DND-41 (cell line): ENCODE data around the gene MCF2L.

Experiments used
- ATAC-seq: fragments of 200-7000 bp; cut with Tn5 transposase; 3 replicates; pipeline ENCODE4 v1.9.1; 2021; ENCODE audit warnings: low read depth; ENCODE audit not compliant: insufficient read depth
- DNase-seq: peaks from one replicate; pipeline ENCODE4 v3.0.0-alpha.2; 2020
- H2AFZ ChIP-seq: 2 replicates; pipeline ENCODE4 v1.6.0; 2012; ENCODE audit warnings: low read depth, low read length
- H3K27ac ChIP-seq: 2 replicates; pipeline ENCODE4 v1.5.1; 2012; ENCODE audit warnings: low read length, inconsistent platforms
- H3K27me3 ChIP-seq: fragments of 200-600 bp; sonication (generic); 2 replicates; pipeline ENCODE4 v1.6.0; 2012; ENCODE audit warnings: low read length, mild to moderate bottlenecking, inconsistent platforms; ENCODE audit not compliant: insufficient read depth, poor library complexity
- H3K36me3 ChIP-seq: 2 replicates; pipeline ENCODE4 v1.5.1; 2012; ENCODE audit warnings: low read length, inconsistent platforms; ENCODE audit not compliant: insufficient read depth
- H3K4me1 ChIP-seq: 2 replicates; pipeline ENCODE4 v1.5.1; 2012; ENCODE audit warnings: mild to moderate bottlenecking, low read length; ENCODE audit not compliant: insufficient read depth
- H3K4me2 ChIP-seq: 2 replicates; pipeline ENCODE4 v1.6.0; 2012; ENCODE audit warnings: mild to moderate bottlenecking, moderate library complexity, low read length, inconsistent platforms; ENCODE audit not compliant: insufficient read depth
- H3K4me3 ChIP-seq, 2 experiments: fragments of 200-600 bp in 1 of 2; shearing (Covaris generic) in 1 of 2; 2 replicates each; pipeline ENCODE4 v1.5.1; 2012 to 2016; ENCODE audit warnings: inconsistent platforms in 2 of 2, low read length in 2 of 2, mild to moderate bottlenecking in 2 of 2, low read depth in 1 of 2, moderate library complexity in 1 of 2
- H3K79me2 ChIP-seq: 2 replicates; pipeline ENCODE4 v1.6.0; 2012; ENCODE audit warnings: low read length, inconsistent platforms; ENCODE audit not compliant: insufficient read depth
- H3K9ac ChIP-seq: 2 replicates; pipeline ENCODE4 v1.6.0; 2012; ENCODE audit warnings: low read depth, mild to moderate bottlenecking, inconsistent platforms, low read length, moderate library complexity
- H3K9me3 ChIP-seq: 2 replicates; pipeline ENCODE4 v1.5.1; 2012; ENCODE audit warnings: low read length, moderate library complexity, mild to moderate bottlenecking, inconsistent platforms; ENCODE audit not compliant: insufficient read depth, severe bottlenecking
- H4K20me1 ChIP-seq: 2 replicates; pipeline ENCODE4 v1.6.0; 2012; ENCODE audit warnings: low read length; ENCODE audit not compliant: insufficient read depth
- EZH2 ChIP-seq: IDR thresholded peaks from 3 replicates; pipeline ENCODE4 v1.6.1; 2012; ENCODE audit warnings: borderline replicate concordance, low read depth, mild to moderate bottlenecking, moderate library complexity, low read length, inconsistent platforms; ENCODE audit not compliant: severe bottlenecking
- TF ChIP-seq, protein P1 (sequence below): IDR thresholded peaks from 2 replicates; pipeline ENCODE4 v1.5.1; 2012; ENCODE audit warnings: borderline replicate concordance, low read length, moderate library complexity, mild to moderate bottlenecking; ENCODE audit not compliant: poor library complexity, severe bottlenecking; ENCODE audit errors: extremely low read depth

Gene MCF2L

DNA sequence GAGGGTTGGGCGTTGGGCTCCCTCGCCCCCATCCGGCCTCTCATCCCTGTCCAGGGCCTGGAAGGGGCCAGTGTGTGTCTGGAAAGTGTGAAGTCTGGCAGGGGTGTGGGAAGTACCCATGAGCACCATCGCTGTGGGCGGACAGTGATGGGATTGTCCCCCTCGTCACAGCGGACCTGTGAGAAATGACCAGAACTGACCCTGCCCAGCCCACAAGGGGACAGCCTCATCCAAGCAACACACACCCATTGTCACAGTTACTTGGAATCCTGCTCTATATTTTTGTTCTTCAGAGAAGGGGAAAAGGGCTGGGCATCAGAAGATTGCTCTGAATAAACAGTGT, 18.6 kb downstream of the MCF2L start:
- Histone ChIP-seq H3K9ac (no peak overlapping the region), H3K9me3 (no peaks in the 10 kb centered on the region), H3K27ac (no peak overlapping the region), H3K4me1 (no peaks in the 10 kb centered on the region), H3K4me2 (no peak overlapping the region), H3K27me3 (no peaks in the 10 kb centered on the region), H3K36me3 (no peaks in the 10 kb centered on the region), H2AFZ (no peak overlapping the region), H4K20me1 (peaks cover 37% of the 10 kb centered on the region), H3K4me3 (no peak overlapping the region), H3K79me2 (no peaks in the 10 kb centered on the region)
- no peak for DNase-seq
- ATAC-seq: no peak
- TF ChIP-seq EZH2: no peak
- TF ChIP-seq, protein P1, sequence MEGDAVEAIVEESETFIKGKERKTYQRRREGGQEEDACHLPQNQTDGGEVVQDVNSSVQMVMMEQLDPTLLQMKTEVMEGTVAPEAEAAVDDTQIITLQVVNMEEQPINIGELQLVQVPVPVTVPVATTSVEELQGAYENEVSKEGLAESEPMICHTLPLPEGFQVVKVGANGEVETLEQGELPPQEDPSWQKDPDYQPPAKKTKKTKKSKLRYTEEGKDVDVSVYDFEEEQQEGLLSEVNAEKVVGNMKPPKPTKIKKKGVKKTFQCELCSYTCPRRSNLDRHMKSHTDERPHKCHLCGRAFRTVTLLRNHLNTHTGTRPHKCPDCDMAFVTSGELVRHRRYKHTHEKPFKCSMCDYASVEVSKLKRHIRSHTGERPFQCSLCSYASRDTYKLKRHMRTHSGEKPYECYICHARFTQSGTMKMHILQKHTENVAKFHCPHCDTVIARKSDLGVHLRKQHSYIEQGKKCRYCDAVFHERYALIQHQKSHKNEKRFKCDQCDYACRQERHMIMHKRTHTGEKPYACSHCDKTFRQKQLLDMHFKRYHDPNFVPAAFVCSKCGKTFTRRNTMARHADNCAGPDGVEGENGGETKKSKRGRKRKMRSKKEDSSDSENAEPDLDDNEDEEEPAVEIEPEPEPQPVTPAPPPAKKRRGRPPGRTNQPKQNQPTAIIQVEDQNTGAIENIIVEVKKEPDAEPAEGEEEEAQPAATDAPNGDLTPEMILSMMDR: no peak

DNA sequence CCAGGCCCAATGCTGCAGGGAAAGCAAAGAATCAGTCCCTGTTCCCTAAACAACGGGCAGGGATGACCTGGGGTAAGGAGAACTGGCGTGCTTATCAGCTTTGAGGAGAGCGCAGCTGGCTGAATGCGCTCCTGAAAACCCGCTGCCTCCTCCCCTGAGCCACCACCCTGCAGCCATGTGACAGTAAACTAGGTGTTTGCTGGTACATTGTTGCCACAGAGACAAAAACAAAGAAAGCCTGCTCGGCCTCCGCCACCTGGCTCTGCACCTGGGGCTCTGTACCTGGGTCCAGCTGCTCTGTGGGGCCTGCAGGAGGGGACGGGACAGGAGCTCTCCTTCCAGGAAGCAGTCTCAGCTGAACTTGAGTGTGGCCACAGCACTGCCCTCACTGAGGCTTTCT, 21.8 kb downstream of the MCF2L start:
- no peak overlapping the region for H3K4me2 ChIP-seq
- H3K9me3 ChIP-seq: no peaks in the 10 kb centered on the region
- H2AFZ ChIP-seq: no peak overlapping the region
- H3K4me1 ChIP-seq: no peaks in the 10 kb centered on the region
- no peaks in the 10 kb centered on the region for H3K27me3 ChIP-seq
- H4K20me1 ChIP-seq: peaks cover 26% of the 10 kb centered on the region
- no peak overlapping the region for H3K27ac ChIP-seq
- no peaks in the 10 kb centered on the region for H3K79me2 ChIP-seq
- H3K4me3 ChIP-seq: no peak overlapping the region
- DNase-seq (no peak), ATAC-seq (no peak)
- TF ChIP-seq, protein P1: no peak
- TF ChIP-seq EZH2: no peak
- no peak overlapping the region for H3K9ac ChIP-seq
- H3K36me3 ChIP-seq: no peaks in the 10 kb centered on the region

DNA sequence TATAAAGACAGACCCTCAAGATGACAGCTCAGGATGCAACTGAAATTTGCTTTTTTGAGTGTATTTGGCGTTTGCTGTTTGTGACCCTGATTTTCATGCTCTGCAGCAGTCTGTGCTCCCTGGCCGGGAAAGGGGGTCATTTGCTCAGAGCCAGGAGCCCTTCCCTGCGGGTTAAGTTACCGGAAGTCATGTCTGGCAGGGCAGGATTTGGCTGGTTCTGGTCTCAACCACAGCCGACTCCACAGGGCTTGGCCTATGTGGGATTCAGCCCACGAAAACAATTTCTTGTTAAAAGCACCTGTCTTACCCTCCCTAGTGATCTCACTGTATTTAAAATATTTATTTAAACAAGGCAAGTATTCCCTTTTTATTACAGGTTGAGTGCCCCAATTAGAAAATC, 22.6 kb downstream of the MCF2L start:
- no peaks in the 10 kb centered on the region for H3K9me3 ChIP-seq
- no peak overlapping the region for H3K4me3 ChIP-seq
- H3K36me3 ChIP-seq: no peaks in the 10 kb centered on the region
- no peak overlapping the region for H3K4me2 ChIP-seq
- H3K9ac ChIP-seq: no peak overlapping the region
- no peaks in the 10 kb centered on the region for H3K27me3 ChIP-seq
- no peak overlapping the region for H3K27ac ChIP-seq
- H3K79me2 ChIP-seq: no peaks in the 10 kb centered on the region
- H2AFZ ChIP-seq: no peak overlapping the region
- H3K4me1 ChIP-seq: no peaks in the 10 kb centered on the region
- no peak for ATAC-seq
- no peak for TF ChIP-seq EZH2
- TF ChIP-seq, protein P1: no peak
- H4K20me1 ChIP-seq: peaks cover 27% of the 10 kb centered on the region
- DNase-seq: no peak
